HG03175 (cell line): ENCODE data around the gene TRUB2.

Experiments
- ATAC-seq: cut with Tn5 transposase; IDR thresholded peaks from one replicate; pipeline ENCODE4 v1.9.1; 2021; ENCODE audit warnings: mild to moderate bottlenecking, moderate library complexity; ENCODE audit not compliant: unreplicated experiment

The TRUB2 gene, protein sequence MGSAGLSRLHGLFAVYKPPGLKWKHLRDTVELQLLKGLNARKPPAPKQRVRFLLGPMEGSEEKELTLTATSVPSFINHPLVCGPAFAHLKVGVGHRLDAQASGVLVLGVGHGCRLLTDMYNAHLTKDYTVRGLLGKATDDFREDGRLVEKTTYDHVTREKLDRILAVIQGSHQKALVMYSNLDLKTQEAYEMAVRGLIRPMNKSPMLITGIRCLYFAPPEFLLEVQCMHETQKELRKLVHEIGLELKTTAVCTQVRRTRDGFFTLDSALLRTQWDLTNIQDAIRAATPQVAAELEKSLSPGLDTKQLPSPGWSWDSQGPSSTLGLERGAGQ

DNA sequence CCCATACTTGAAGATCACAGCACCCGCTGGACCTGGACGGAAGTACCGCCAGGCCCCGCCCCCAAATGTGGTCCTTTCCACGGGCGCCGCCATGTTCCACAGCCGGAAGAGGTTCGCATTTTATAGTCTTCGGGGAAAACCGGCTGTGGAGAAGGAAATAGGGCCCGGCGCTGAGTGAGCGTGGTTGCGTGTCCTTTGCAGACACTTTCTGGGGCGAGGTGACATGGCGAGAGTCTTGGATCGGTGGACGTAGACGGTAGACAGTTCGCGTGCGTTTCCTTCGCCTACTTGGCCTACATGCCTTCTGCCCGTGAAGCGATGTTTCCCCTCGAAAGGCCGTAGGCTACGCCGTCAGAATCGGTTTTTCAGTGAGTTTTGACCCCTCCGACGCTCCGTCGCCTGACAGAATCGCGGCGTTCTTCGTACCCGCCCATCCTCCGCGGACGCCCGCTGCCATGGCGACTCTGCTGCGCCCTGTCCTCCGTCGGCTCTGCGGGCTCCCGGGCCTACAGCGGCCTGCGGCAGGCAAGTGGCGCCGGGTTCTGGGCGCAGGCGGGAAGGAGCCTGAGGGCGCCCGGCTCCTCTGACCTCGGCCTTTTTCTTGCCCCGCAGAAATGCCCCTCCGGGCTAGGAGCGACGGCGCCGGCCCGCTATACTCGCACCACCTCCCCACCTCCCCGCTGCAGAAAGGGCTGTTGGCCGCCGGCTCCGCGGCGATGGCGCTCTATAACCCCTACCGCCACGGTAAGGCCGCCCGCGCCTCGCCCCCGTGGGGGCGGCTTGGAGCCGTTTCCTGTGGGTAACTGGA is at the start of gene TRUB2, which contains the start of gene COQ4:
TRUB2 (minus strand) TSS at position 44 of the 808 bp plus-strand sequence; CDS start at position 5, 39 bp downstream.
COQ4 (plus strand) TSS at position 436 of the 808 bp plus-strand sequence; CDS start at position 456, 20 bp downstream.
- ATAC-seq = peak; percentile 82

DNA sequence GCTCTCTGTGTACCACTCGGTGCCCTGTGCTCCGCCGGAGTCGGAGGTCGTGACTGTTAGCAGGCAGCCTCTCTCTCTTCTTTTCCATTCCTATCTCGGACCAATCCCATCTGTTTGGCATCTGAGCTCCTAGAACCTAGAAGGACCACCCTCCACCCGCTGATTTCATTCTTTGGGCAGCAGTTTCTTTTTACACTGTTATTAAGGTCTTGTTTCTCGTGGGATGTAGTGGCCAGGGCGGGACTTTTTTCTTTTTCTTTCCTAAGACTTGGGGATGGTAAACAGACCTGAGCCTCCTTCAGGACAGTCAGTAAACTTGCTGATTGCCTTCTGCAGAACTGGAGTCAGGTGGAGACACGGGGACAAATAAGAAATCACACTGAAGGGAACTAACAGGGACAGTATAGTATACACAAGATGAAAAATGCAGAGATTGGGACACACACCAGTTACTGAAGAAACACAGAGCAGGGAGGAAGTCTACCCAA is 49.4 kb upstream of the TRUB2 start:
- no peak for ATAC-seq

DNA sequence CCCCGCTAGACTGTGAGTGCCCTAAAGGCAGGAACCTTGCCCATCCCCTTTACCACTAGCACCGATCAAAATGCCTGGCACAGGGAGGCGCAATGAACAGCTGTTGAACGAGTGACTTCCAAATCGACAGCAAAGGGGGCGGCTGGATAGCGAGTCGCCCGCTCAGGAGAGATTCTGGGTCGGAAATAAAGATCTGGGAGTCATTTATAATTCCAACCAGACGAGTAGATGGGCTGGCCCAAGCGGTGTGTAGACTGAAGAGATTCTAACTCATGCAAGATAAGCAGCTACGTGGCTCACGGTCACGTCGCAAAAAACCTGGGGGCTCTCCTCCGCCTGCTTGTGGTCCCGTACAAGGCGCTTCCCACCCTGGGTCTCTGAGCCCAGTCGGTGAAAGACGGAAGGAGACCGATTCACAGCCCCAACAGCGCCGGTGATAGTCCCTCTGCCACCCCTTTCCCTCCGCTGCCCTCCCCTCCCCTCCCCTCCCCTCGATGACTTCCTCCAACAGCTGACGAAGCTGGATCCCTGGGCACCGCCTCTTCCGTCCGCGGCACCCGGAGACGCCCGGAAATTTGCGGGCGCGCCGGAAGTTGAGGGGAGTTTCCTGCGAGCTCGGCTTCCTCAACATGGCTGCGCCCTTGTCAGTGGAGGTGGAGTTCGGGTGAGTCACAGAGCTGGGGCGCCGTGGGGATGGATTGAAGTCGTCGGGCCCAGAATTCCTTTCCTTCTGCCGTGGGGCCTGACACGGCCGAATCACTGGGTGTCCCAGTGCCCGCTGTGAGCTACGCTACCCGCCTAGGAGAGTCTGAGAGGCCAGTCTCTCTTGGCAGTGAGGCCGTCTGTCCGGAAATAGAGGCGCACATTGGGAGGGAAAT is 48.7 kb upstream of the TRUB2 start, which contains the start of gene URM1:
URM1 (plus strand) TSS at position 623 of the 878 bp plus-strand sequence; CDS start at position 630, 7 bp downstream.
- peak; percentile 85 for ATAC-seq

DNA sequence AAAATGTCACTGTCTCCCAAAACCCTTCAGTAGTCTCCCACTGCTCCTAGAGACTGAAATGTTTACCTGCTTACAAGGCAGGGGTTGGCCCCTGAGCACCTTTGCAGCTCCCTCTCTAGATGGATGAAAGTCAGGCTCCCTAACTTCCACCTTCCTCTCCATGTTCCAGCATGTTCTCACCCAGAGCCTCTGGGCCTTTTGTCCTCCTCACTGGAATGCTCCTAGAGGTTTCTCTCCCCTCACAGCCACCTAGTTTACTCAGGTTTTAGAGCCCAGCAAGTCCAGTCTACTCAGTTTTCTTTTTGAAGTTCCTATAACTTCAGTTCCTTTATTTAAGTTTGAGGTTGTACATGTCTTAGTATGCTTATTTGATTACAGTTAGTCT is 48.1 kb upstream of the TRUB2 start:
- no peak for ATAC-seq

DNA sequence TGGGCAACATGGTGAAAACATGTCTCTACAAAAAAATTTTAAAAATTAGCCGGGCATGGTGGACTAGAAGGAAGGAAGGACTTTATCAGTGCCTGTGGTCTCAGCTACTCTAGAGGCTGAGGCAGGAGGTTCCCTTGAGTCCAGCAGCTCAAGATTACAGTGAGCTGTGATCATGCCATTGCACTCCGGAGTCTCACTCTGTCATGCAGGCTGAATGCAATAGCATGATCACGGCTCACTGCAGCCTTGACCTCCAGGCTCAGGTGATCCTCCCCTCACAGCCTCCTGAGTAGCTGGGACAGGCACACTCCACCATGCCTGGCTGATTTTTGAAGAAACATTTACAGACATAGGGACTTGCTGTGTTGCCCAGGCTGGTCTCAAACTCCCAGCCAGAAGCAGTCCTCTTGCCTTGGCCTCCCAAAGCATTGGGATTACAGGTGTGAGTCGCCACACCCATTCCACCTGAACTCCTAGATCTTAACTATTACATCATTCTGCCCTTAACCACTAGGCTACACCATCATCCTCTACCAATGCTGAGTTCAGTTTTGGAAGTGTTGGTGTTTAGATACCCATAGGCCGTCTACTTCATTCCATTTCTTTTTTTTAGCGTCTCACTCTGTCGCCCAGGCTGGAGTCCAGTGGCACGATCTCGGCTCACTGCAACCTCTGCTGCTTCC is 46.9 kb upstream of the TRUB2 start:
- no peak for ATAC-seq

DNA sequence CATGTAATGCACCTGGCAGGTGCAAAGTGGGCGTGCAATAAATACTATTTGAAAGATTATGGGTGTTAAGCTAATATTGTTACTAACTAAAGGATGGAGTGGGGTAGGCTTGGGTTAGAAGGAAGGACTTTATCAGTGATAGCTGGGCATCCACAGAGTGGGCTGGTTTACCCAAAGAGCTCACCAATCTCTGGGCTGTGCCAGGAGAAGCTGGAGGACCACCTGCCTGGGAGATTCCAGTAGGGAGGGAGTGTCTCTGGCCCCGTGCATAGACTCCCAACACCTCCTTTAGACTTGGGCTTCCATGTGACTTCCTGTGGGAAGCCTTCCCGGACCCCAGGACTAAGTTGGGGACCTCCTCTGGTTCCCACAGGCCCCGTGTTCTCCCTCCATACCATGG is 43.3 kb upstream of the TRUB2 start:
- no peak for ATAC-seq

DNA sequence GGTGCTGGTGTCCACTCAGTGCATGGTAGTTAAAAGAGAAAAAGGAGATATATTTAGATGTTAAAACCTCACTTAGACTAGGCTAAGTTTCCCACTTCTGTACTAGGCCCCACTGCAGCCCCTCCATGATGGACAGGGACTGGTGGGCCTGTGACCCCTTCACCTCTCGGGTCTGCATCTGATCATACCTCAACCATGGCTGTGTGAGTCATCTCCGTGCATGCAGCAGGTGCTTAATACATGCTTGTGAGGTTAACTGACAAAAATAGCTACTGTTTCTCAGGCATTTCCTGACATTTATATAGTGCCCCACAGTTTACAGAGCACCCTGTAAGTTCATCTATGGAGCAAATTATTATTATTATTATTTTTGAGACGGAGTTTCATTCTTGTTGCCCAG is 40.5 kb upstream of the TRUB2 start:
- no peak for ATAC-seq

DNA sequence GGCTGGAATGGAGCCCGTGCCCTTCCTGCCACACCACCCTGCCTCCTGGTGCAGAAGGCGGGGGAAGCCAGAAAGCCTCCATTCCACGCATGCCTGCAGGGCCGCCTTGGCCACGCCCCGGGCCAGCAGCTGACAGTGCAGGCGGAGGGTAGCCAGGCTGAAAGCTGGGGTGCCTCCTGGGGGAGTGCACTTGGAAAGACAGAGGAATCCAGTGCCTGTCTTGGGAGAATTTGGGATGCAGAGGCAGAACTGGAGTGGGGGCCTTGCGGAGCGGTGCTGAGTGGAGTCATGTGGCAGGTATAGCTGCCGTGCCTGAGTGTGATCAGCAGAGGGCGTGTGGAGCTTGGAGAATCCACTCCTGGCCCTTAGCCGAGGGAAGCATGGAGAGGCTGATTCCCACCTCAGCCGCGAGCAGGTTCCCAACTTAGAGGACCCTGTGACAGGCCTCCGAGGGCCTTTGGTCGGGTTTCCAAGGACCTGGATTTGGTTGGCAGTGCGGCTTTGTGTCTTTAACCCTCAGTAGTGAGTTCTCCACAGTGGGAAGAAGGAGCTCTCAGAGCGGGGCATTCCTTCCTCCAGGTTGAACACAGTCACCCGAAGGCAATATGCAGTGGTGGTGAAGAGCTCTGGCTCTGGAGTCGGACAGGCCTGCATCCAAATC is 39.9 kb upstream of the TRUB2 start:
- no peak for ATAC-seq

DNA sequence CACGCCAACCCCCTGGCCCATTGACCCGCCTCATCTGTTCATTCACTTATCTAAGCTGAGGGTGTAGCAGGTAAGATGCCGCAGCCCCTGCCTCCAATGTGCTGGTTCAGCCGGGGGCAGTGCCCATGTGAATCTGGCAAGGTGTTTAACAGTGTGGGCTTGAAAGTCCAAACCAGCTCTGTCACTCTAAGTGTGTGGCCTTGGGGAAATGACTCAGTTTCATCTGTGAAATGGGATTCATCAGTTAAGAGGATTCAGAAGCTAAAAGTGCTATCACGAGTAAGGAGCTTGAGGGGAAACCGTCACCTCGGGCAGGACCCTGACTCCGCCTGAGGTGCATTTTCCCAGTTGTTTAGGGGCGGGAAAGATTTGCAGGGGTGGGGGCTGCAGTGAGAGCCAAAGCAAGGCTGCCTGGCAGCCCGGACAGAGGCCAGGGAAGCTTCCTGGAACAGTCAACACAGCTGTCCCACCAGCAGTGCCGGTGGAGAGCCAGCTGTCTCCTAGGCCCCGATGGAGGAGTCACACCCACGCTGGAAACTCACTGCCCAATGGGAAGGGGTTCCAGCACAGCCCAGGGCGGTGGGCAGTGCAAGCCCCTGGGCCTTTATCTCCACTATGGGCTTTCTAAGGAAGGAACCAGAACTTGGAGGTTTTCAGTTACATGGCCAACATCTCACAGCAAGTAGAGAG is 39.2 kb upstream of the TRUB2 start:
- ATAC-seq = no peak

DNA sequence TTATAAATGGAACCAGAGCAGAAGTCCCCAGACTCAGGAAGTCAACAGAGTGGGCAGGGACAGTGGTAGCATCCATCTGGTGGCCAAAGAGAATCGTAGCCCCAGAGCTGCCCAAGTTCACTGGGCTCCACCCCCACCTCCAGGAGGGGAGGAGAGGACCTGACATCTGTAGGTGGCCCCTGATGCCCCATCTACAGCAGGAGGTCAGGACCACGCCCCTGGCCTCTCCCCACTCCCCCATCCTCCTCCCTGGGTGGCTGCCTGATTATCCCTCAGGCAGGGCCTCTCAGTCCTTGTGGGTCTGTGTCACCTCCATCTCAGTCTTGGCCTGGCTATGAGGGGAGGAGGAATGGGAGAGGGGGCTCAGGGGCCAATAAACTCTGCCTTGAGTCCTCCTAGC is 38.6 kb upstream of the TRUB2 start:
- ATAC-seq = no peak

DNA sequence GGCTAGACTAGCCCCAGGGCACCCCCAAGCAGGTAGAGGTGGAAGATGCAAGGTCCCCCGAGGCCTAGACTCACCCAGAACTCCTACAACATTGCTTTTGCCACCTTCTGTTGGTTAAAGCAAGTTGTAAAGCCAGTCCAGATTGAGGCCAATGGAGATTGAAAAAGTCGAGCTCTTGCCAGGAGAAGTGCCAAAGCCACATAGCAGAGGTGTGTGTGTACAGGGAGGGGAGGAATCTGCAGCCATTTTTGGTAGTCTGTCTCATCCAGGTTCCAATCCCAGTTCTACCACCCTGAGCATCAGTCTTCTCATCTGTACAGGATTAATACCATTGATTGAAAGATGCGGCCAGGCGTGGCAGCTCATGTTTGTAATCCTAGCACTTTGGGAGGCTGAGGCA is 36.6 kb upstream of the TRUB2 start:
- ATAC-seq = no peak

DNA sequence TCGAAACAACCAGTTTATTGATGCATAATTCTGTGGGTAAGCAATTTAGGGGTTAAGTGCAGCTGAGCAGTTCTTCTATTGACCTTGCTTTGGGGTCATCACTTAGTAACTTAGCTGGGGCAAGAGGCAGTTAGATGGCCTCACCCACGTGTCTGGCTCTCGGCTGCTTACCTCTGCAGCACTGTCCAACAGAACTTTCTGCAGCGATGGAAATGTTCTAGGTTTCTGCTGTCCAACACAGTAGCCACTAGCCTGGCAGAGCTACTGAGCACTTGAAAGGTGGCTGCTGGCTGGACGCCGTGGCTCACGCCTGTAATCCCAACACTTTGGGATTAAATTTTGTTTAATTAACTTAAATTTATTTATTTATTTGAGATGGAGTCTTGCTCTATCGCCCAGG is 35.8 kb upstream of the TRUB2 start:
- no peak for ATAC-seq

DNA sequence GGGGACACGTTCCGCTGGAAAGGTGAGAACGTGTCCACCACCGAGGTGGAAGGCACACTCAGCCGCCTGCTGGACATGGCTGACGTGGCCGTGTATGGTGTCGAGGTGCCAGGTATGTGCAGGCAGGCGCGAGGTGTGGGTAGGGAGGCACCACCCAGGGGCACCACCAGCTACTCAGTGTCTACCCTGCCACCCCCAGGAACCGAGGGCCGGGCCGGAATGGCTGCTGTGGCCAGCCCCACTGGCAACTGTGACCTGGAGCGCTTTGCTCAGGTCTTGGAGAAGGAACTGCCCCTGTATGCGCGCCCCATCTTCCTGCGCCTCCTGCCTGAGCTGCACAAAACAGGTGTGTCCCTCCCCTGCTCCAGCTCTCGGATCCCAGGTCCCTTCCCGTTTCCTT is 33.2 kb upstream of the TRUB2 start:
- ATAC-seq = no peak

DNA sequence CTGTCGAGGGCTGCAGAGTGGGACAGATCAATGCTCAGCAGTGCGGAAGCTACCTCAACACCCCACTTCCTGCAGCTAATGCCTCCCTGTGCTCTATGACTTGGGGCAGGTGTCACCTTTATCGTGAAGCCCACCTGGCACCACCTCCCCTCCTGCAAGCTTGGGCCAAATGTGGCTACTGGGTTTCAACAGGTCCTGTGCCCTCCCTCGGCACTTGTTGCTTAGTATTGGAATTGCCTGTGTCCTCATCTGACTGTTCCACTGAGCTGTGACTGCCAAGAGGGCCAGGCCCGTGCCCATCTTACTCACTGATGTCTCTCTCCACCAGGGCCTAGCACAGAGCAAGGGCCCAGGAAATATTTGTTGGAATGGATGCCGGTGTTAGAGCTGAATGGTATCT is 27.5 kb upstream of the TRUB2 start:
- ATAC-seq = no peak

DNA sequence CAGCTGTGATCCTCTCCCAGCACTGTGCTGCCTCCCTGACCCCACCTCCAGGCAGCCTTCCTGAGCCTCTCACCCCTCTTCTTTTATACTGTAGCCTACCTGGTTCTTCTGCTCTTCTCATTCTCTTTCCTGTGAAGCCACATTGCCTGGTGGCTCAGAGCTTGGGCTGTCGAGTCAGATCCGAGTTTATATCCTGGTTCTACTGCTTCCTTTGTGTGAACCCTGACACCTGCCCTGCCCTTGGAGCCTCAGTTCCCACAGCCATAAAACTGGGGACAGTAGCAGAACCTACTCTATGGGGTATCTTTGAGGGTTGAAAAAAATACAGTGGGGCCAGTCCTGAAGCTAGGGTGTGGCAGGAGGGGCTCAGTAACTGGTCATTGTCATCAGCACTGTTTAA is 26.9 kb upstream of the TRUB2 start:
- ATAC-seq = no peak

DNA sequence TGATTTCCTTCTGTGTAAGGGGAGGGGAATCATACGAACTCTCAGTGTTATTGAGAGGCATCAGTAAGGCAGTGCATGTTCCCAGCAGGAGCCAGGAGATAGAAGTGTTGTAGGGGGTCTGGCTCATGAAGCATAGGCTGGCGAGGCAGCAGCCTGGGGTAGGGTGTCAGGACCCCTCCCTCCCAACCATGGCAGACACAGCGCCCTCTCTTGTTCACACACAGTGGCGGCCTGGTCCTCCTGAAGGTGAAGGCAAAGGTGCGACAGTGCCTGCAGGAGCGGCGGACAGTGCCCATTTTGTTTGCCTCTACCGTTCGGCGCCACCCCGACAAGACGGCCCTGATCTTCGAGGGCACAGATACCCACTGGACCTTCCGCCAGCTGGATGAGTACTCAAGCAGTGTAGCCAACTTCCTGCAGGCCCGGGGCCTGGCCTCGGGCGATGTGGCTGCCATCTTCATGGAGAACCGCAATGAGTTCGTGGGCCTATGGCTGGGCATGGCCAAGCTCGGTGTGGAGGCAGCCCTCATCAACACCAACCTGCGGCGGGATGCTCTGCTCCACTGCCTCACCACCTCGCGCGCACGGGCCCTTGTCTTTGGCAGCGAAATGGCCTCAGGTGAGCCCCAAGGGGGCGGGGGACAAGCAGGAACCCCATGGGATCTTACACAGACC is 22.8 kb upstream of the TRUB2 start:
- no peak for ATAC-seq

DNA sequence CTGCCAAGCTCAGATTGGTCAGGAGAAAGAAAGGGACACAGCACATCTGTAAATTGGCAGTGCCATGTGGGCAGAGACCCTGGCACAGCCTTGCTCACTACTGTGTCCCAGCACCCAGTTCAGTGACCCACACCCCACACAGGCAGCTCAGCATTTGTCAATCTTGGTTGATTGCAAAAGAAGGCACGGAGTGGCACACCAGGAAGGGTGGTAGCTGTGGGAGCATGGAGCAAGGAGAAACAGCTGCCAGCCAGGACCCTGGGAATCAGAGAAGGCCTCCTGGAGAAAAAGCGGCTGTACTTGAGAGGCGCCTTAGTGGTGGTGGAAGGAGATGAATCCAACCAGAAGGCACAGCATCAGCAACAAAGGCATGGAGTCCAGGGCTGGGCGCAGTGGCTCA is 21.6 kb upstream of the TRUB2 start:
- ATAC-seq = no peak

DNA sequence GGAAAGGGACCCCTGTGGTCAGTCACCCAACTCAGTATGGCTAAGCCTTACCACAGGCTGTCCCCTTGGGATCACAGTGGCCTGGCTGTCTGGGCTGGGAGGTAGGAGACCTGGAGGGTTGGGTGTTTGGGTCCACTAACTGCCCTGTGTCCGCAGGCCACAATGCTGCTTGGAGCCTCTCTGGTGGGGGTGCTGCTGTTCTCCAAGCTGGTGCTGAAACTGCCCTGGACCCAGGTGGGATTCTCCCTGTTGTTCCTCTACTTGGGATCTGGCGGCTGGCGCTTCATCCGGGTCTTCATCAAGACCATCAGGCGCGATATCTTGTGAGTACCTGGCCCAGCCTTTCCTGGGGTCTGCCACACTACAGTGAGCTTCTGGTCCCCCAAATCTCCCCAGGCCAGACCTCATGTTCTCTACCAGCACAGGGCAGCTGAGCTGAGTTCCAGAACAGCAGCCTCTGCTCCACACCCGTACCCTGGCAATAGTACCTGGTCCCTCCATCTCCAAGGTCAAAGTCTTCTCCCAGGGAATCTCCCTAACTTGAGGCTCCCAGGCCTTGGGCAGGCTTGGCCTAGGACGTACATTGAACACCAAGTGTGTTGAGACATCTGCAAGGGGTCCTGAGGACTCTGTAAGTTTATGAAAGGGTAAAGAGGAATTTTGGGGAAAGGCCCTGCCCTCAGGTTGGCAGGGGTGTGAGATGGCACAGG is 20.9 kb upstream of the TRUB2 start:
- no peak for ATAC-seq
